ENCODE data around the gene GRIK2. TPM values are rescaled to one million over a fixed set of nuclear protein-coding genes. Genes with fewer than 3 reads are reported as not detected.

The GRIK2 gene
- total RNA-seq, 4 donors from 2014 or later = 1.4 to 51.9 (median 9.6) TPM

DNA sequence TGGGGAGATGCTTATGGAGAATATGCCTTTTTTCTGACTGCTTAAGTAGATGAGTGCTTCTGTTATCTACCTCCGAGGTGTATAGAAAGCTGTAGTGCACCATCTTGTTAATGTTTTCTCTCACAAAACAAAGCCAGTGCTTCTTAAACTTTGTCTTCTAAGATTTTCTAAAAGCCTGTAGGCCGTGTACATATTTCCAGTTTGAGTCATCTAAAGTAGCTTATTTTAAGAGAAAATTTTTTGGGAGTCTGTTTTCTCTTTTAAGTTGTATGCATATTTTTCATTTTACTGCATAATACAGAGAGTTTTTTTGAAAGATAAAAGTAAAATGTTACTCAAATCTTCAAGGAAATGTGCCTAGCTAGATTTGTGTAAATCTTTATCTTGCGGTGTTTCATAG is 151.7 kb downstream of the GRIK2 start:
- intact Hi-C loops (cut with DNase I) = no loop called here
- Histone ChIP-seq H3K27ac (no peak overlapping the region), H3K27me3 (no peaks in the 10 kb centered on the region), H3K9me3 (no peaks in the 10 kb centered on the region), H3K36me3 (no peaks in the 10 kb centered on the region), H3K4me1 (no peaks in the 10 kb centered on the region), H3K4me3 (replicated peaks in 1 of 3) (no peak overlapping the region)
- 75 to 81% methylated on average over 3 of the region's 3 CpGs for WGBS, 2 donors
- no peak for DNase-seq
- TF ChIP-seq, protein P1, sequence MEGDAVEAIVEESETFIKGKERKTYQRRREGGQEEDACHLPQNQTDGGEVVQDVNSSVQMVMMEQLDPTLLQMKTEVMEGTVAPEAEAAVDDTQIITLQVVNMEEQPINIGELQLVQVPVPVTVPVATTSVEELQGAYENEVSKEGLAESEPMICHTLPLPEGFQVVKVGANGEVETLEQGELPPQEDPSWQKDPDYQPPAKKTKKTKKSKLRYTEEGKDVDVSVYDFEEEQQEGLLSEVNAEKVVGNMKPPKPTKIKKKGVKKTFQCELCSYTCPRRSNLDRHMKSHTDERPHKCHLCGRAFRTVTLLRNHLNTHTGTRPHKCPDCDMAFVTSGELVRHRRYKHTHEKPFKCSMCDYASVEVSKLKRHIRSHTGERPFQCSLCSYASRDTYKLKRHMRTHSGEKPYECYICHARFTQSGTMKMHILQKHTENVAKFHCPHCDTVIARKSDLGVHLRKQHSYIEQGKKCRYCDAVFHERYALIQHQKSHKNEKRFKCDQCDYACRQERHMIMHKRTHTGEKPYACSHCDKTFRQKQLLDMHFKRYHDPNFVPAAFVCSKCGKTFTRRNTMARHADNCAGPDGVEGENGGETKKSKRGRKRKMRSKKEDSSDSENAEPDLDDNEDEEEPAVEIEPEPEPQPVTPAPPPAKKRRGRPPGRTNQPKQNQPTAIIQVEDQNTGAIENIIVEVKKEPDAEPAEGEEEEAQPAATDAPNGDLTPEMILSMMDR (IDR thresholded peaks at IDR 0.05) = no peak
- TF ChIP-seq POLR2A (IDR thresholded peaks at IDR 0.05) = no peak

DNA sequence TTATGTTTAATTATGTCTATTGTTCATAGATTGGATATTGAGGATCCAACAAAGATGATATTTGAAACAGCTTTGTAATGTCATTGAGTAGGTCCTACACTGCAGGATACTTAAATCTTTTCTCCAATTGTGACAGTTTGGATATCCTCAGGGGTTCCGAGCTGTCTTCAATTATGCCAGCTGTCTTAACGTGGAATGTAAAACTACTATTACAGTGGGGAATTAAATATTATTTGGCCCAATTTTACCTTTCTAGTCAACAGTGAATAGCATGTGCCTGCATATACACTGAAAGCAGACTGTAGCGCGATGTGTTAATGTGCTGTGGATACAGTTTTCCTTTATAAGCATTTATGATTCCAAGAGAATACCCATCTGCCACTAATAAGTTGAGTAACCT is 156.9 kb downstream of the GRIK2 start:
- 94 to 96% methylated on average over 4 of the region's 4 CpGs for WGBS, 2 donors

DNA sequence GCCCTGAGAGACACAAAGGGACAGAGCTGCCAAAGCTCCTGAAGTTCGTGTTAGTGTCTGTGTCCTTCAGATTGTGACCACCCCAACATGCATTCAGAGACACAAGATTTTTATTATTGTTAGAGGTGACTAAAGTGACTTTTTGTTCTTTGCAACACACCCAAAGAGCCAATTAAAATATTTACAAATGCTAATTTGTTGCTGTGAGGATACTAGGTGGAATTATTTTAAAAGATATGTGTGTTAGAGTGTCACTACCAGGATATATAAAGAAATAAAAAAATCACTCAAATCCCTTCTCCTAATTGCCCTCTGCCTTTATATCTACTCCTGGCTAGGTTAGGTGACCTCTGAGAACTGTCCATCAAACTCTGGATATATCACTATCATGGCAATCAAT is 160.7 kb downstream of the GRIK2 start:
- TF ChIP-seq, protein P1 (IDR thresholded peaks at IDR 0.05) = no peak
- TF ChIP-seq POLR2A (IDR thresholded peaks at IDR 0.05) = no peak
- no peak overlapping the region for H3K4me3 ChIP-seq (replicated peaks in 1 of 3)

More for the DNA sequence above, 156.9 kb downstream of the GRIK2 start:
- Histone ChIP-seq H3K27ac (no peak overlapping the region), H3K4me1 (no peaks in the 10 kb centered on the region), H3K4me3 (replicated peaks in 1 of 3) (no peak overlapping the region), H3K9me3 (no peaks in the 10 kb centered on the region), H3K36me3 (no peaks in the 10 kb centered on the region), H3K27me3 (no peaks in the 10 kb centered on the region)
- intact Hi-C loops (cut with DNase I) = no loop called here
- DNase-seq = no peak
- TF ChIP-seq POLR2A (IDR thresholded peaks at IDR 0.05) = no peak
- TF ChIP-seq, protein P1 (IDR thresholded peaks at IDR 0.05) = no peak

DNA sequence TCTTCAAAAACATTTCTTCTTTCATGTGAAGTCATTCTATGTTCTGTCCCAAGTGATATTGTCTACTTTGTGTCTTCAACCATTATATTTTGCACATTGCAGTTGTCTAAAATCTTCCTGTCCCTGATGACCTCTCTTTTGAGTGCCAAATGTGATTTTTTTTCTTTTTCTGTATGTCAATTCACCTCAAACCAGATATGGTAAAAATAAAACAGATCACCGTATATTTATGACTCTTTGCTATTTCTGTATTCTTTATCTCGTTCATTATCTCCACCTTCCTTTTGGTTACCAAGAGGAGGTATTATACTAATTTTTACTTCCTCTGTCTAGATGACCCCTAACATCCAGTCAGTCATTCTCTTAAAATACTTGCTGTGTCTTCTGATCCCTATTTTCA is 165.2 kb downstream of the GRIK2 start:
- intact Hi-C loops (cut with DNase I) = no loop called here
- Histone ChIP-seq H3K4me3 (replicated peaks in 1 of 3) (no peak overlapping the region), H3K9me3 (no peaks in the 10 kb centered on the region), H3K27ac (no peak overlapping the region), H3K27me3 (no peaks in the 10 kb centered on the region), H3K36me3 (no peaks in the 10 kb centered on the region), H3K4me1 (no peaks in the 10 kb centered on the region)
- 80 to 84% methylated on average over 2 of the region's 2 CpGs for WGBS, 2 donors
- TF ChIP-seq, protein P1 (IDR thresholded peaks at IDR 0.05) = no peak
- no peak for TF ChIP-seq POLR2A (IDR thresholded peaks at IDR 0.05)
- DNase-seq = no peak

More for the DNA sequence above, 160.7 kb downstream of the GRIK2 start:
- H3K9me3 ChIP-seq = no peaks in the 10 kb centered on the region
- H3K27me3 ChIP-seq = no peaks in the 10 kb centered on the region
- no peak overlapping the region for H3K27ac ChIP-seq
- no peaks in the 10 kb centered on the region for H3K36me3 ChIP-seq
- 49 to 59% methylated on average over 1 of the region's 1 CpG for WGBS, 2 donors
- DNase-seq = no peak
- no peaks in the 10 kb centered on the region for H3K4me1 ChIP-seq
- intact Hi-C loops (cut with DNase I) = no loop called here

DNA sequence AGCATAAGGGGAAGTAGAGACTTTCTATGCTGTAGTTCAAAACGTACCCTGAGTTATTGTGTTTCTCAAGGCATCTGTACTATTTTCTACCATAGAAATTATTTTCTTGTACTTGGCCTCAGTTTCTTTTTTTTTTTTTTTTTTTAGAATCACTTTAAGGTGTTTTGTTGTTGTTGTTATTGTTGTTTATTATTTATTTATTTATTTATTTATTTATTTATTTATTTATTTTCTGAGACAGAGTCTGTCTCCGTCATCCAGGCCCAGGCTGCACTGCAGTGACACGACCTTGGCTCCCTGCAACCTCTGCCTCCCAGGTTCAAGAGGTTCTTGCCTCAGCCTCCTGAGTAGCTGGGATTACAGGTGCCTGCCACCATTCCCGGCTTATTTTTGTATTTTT is 179.1 kb downstream of the GRIK2 start:
- DNase-seq = no peak
- Histone ChIP-seq H3K4me3 (replicated peaks in 1 of 3) (no peak overlapping the region), H3K36me3 (no peaks in the 10 kb centered on the region), H3K27me3 (no peaks in the 10 kb centered on the region), H3K4me1 (no peaks in the 10 kb centered on the region), H3K9me3 (no peaks in the 10 kb centered on the region), H3K27ac (no peak overlapping the region)
- TF ChIP-seq POLR2A (IDR thresholded peaks at IDR 0.05) = no peak
- TF ChIP-seq, protein P1 (IDR thresholded peaks at IDR 0.05) = no peak
- WGBS, 2 donors = 87 to 88% methylated on average over 4 of the region's 4 CpGs
- intact Hi-C loops (cut with DNase I) = no loop called here

Measured in thyroid gland (tissue), 4 donors.